Activated naive CD8-positive, alpha-beta T cell treated with anti-CD3 and anti-CD28 coated beads, Interleukin-2, amount 50 U/mL, for 16 hours (primary cell): ENCODE results near the gene TTC36.
"Not testable (repeated sequence)": the region's sequence is repeated elsewhere in the genome, so short reads cannot be mapped to it uniquely, and the experiment has no call there.

ENCODE experiments used
- DNase-seq: peaks from one replicate; pipeline ENCODE4 v3.0.0-alpha.2; 2020; ENCODE audit warnings: low read depth, low spot score

TTC36 gene

DNA sequence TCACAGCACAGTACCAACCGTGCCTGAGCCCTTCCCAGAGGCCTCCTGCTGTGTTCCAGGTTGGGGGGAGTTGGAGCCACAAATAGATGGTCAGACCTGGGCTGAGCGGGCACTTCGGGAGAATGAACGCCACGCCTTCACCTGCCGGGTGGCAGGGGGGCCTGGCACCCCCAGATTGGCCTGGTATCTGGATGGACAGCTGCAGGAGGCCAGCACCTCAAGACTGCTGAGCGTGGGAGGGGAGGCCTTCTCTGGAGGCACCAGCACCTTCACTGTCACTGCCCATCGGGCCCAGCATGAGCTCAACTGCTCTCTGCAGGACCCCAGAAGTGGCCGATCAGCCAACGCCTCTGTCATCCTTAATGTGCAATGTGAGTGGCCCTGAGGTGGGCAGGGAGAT, 4.8 kb downstream of the TTC36 start:
- DNase-seq: no peak

DNA sequence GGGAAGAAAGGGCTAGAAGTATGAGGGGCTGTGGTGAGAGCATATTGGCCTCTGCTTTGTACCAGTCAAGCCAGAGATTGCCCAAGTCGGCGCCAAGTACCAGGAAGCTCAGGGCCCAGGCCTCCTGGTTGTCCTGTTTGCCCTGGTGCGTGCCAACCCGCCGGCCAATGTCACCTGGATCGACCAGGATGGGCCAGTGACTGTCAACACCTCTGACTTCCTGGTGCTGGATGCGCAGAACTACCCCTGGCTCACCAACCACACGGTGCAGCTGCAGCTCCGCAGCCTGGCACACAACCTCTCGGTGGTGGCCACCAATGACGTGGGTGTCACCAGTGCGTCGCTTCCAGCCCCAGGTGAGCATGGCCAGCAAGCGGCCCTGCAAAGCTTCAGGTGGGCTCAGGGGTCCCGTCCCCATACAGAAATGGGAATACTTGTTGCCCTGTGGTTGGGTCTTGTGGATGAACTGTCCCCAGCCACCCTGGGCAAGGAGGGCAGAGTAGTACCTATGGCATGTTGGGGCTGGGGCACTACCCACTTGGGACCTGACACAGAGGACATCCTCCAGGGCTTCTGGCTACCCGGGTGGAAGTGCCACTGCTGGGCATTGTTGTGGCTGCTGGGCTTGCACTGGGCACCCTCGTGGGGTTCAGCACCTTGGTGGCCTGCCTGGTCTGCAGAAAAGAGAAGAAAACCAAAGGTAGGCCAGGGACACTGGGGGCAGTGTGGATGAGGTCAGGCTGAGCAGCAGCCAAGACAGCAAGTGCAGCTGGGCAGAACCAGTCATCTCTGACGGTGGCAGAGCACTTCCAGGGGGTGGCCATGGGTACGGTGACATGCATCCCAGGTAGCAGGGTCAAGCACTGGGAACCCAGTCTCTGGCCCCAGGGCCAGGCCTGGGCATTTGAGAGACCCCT, 5.8 kb downstream of the TTC36 start:
- no peak for DNase-seq

DNA sequence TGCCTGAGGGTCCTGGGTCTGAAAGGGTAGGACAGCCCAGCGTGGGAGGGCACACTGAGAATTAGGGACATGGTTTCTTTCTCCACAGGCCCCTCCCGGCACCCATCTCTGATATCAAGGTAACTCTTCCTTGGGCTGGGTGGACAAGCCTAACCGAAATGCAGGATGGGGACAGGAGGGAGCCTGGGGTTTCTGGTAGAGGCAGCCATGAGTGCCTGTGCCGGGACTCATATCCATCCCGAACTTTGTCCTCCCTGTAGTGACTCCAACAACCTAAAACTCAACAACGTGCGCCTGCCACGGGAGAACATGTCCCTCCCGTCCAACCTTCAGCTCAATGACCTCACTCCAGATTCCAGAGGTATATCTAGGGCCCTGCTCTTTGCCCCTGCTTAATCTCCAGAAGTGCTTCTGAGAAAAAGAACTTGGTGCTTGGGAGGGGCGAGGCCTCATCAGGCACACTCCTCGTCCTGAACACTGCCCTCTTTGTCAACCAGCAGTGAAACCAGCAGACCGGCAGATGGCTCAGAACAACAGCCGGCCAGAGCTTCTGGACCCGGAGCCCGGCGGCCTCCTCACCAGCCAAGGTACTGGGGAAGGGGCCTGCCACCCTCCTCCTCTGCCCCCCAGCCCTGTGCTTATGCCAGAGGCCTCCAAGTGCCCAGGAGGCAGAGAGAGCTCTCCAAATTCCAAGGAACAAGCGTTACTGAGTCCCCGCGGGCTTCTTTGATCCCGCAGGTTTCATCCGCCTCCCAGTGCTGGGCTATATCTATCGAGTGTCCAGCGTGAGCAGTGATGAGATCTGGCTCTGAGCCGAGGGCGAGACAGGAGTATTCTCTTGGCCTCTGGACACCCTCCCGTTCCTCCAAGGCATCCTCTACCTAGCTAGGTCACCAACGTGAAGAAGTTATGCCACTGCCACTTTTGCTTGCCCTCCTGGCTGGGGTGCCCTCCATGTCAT, 6.8 kb downstream of the TTC36 start:
- DNase-seq: no peak

DNA sequence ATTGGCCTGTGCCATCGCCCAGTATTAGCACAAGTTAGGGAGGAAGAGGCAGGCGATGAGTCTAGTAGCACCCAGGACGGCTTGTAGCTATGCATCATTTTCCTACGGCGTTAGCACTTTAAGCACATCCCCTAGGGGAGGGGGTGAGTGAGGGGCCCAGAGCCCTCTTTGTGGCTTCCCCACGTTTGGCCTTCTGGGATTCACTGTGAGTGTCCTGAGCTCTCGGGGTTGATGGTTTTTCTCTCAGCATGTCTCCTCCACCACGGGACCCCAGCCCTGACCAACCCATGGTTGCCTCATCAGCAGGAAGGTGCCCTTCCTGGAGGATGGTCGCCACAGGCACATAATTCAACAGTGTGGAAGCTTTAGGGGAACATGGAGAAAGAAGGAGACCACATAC, 8.0 kb downstream of the TTC36 start:
- no peak for DNase-seq

DNA sequence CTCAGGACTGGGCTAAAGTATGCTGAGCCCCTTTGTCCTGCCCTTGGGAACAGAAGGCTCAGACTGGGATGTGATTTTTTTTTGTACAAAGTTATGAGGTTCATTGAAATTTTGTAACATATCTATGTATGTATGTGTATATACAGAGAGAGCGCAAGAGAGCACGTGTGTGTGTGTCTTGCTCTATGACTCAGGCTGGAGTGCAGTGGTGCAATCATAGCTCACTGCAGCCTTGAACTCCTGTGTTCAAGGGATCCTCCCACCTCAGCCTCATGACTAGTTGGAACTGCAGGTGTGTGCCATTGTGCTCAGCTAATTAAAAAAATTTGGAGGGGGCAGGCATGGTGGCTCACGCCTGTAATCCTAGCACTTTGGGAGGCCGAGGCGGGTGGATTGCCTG, 9.5 kb downstream of the TTC36 start:
- no peak for DNase-seq

DNA sequence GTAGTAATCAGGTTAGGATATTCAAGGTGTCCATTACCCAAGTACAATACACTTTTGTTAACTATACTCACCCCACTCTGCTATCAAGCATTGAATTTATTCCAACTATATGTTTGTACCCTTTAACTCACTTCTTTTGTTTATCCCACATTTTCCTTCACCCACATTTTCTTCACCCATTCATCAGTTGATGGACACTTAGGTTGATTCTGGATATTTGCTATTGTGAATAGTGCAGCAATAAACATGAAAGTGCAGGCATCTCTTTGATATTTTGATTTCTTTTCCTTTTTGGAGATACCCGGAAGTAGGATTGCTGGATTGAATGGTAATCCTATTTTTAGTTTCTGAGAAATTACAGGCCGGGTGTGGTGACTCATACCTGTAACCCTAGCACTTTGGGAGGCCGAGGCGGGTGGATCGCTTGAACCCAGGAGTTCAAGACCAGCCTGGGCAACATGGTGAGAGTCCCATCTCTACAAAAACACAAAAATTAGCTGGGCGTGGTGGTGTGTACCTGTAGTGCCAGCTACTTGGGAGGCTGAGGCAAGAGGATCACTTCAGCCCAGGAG, 10.2 kb downstream of the TTC36 start:
- no peak for DNase-seq

DNA sequence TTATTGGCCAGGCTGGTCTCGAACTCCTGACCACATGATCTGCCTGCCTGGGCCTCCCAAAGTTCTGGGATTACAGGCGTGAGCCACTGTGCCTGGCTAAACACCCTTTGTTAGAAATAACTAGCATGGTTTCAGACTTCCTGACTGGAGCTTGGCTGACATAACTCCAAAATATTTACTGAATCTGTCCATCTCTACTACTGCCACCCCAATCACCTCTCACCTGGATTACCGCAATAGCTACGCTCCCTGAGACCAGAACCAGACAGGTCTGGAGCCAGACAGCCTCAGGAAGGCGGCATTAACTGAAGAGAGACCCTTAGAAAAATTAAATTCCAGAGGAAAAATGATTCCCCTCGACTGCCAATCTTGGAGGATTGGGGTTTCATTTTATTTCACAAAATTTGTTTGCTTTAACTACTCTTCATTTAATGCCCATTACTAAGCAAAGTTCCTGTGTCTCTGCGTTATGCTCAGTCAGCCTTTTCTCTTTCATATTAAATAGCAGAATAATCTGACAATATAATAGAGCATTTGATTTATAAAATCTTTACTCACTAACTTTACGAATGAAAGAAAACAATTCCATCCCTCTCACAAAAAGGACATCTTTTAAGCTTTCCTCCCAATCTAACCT, 16.9 kb downstream of the TTC36 start:
- DNase-seq: no peak

DNA sequence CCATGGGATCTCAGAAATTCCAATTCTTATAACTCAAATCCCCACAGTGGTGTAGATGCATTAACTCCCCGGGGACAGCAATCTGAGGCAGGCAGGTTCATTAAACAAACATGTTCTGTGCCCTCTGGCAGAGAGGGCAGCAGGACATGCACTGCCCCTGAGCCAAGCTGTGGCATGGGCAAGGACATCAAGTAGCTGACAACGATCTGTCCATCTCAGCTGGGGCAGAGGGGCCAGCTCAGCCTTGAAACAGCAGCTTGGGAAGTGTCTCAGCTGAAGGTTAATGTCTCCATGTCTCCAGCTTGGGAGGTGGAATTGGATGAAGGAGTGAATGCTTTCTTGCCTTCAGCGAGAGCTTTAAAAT, 17.4 kb downstream of the TTC36 start:
- no peak for DNase-seq

DNA sequence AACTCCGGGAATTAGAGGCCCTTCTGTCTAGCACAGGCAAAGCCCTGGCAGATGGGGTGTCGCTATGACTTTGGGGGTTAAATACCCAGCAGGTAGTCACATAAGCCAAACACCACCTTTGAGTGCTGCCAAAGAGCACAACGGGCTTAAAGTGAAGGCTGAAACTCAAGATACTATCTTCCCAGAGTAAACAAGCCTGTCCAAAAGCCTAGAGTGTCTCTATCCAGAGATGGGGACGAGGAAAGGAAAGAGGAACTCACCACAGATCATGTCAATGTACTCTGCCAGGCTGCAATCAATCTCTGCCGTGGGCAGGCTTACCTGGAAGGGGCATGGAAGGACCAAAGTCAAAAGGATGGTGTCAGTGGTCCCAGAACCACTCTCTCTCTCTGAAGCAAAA, 18.3 kb downstream of the TTC36 start:
- no peak for DNase-seq

DNA sequence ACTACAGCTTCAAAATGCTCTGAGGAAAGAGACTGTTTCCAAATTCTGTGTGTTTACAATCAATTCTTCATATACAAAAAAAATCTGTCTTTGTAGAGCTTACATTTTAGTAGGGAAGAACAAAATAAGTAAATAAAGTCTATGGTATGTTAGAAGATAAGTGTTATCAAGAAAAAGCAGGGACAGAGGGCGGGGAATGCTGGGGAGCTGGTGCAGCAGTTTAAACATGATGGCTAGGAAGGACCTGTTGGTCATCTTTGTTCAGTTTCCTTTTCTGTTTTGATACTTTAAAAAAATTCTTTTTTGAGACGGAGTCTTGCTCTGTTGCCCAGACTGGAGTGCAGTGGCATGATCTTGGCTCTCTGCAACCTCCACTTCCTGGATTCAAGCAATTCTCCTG, 19.9 kb downstream of the TTC36 start:
- DNase-seq: no peak

DNA sequence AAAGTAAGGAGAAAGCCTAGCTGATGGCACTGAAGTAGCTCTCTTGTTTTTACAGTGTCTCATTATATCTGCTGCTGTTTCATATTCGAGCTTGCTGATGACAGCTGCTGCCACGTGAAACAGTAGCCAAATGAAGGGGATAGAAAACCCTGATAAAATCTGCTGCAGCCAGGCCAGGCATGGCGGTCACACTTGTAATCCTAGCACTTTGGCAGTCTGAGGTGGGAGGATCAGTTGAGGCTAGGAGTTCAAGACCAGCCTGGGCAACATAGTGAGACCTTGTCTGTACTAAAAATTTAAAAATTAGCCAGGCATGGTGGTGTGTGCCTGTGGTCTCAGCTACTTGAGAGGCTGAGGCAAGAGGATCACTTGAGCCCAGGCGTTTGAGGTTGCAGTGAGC, 25.1 kb downstream of the TTC36 start:
- no peak for DNase-seq

DNA sequence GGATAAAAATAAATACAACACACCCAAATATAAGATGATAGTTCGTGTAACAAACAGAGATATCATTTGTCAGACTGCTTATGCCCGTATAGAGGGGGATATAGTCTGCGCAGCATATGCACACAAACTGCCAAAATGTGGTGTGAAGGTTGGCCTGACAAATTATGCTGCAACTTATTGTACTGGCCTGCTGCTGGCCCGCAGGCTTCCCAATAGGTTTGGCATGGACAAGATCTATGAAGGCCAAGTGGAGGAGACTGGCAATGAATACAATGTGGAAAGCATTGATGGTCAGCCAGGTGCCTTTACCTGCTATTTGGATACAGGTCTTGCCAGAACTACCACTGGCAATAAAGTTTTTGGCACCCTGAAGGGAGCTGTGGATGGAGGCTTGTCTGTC, 33.5 kb downstream of the TTC36 start:
- no peak for DNase-seq

DNA sequence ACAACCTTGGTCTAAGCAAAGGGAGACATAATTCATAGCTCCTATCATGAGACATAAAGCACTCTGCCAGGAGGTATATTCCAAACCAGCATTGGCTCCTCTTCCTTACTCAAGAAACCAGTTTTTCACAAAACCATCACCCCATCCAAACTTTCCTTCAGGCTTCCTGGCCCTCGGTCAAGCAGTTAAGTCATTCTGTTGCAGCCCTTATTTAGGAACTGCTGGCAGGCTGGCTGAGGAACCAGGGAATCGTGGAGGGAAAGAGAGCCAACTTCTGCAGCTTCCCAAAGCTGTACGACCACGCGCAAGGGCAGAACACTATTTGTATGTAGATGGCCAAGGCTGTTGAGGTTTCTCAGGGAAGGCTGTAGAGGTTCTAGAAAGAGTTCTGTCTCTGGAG, 37.8 kb downstream of the TTC36 start:
- DNase-seq: no peak

DNA sequence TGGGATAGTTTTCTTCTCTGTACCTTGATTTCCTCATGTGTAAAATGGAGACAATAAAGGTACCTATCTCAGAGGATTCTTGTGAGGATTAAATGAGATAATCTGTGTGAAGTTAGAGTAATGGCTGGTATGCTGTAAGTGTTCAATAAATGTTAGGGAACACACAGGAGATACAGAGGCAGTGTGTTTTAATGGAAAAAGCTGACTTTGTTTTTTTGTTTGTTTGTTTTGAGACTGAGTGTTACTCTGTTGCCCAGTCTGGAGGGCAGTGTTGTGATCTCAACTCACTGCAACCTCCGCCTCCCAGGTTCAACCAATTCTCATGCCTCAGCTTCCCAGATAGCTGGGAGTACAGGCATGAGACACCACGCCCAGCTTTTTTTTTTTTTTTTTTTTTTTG, 42.4 kb downstream of the TTC36 start:
- no peak for DNase-seq

DNA sequence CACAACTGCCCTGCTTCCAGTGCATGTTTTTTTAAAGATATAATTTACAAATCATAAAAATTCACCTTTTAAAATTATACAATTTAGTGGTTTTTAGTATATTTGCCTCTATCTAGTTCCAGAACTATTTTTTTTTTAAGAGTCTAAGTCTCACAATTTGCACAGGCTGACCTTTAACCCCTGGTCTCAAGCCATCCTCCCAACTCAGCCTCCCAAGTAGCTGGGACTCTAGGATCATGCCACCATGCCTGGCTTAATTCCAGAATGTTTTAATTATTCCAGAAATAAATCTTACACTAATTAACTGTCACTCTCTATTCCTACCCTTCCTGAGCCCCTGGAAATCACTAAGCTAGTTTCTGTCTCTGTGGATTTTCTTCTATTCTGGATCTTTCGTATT, 43.5 kb downstream of the TTC36 start:
- DNase-seq: no peak

DNA sequence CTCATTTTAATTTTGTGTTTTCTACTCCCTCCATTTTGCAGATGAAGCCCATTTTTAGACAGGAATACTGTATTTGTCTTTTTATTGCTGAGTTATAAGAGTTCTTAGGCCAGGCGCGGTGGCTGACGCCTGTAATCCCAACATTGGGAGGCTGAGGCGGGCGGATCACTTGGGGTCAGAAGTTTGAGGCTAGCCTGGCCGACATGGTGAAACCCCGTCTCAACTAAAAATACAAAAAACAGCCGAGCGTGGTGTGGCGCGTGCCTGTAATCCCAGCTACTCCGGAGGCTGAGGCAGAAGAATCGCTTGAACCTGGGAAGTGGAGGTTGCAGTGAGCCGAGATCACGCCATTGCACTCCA, 44.4 kb downstream of the TTC36 start:
- DNase-seq: not testable (repeated sequence)

DNA sequence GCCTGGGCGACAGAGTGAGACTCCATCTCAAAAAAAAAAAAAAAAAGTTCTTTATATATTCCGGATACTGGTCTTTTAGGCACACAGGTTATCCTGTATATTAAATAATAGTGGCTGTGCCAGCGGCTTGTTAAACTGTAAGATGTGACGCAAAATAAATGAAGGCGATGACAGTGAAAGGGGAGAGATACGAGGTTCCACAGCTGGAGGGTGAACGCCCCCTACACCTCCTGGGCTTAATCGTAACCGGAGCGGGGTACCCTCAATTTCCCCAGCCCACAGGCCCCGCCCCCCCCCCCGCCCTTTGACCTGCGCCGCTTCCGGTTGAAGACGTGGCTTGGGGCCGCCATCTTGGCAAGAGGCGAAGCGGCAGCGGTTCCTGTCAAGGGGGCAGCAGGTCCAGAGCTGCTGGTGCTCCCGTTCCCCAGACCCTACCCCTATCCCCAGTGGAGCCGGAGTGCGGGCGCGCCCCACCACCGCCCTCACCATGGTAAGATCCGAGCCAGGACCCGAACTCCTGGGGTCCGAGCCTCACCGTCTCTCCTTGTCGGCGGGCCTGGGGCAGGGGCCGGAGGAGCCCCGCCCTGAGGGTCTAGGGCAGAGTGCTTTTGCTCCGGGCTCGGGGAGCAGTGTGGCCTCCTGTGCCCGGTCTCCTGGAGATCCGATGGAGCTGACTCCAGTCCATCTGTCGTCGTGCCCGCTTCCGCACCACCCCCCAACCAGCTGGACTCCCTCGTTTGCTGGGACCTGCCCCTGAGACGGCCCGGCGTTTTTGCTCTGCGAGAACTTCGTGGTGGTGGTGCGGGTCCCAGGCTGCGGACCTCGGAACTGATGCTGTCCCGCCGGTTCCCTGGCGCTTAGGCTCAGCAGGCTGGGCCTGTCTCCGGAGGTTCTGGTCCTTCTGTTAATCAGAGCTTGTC, 45.0 kb downstream of the TTC36 start, which contains the start of gene ARCN1:
Gene ARCN1, plus strand, starts transcription at position 349 of the 920 bp plus-strand sequence. Its CDS starts 139 bp downstream, at position 488.
- peak; percentile 43 for DNase-seq

DNA sequence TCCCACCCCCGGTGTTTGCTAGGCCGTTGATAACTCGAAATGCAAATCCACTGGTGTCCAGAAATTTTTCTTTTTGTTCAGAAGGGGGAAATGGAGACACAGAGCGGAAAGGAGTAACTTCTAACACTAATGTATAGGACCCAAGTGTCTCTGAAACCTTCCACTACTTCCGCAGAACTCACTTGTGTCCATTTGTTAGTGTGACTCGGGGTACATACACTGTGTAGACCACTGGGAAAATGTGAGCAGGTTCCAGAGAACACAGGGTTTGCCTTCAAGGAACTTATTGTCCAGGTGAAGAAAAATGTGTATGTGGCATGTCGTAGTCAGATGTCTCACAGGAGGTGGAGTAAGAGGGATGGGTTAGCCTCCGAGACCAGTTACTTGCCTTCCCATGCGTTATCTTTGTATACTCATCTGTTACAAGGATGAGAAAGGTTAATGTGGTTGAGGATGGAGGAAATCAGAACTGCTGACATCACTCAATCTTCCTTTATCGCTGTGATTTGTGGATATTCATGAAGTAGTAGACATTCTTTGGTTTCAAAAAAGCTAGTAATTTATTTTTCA, 45.8 kb downstream of the TTC36 start:
- no peak for DNase-seq

DNA sequence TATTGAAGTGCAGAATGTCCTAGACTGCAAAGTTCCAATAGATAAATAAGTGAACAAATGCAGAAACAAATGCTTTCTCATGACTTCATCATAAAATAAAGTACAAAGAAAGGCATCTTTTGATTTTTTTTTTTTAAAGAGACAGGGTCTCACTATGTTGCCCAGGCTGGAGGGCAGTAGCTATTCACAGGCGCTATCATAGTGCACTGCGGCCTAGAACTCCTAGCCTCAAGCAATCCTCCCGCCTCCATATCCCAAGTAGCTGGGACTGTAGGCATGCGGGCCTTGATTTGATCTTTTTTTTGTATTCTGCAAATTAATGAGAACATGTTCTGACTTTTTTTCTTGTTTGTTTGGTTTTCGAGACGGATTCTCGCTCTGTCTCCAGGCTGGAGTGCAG, 47.4 kb downstream of the TTC36 start:
- DNase-seq: no peak

DNA sequence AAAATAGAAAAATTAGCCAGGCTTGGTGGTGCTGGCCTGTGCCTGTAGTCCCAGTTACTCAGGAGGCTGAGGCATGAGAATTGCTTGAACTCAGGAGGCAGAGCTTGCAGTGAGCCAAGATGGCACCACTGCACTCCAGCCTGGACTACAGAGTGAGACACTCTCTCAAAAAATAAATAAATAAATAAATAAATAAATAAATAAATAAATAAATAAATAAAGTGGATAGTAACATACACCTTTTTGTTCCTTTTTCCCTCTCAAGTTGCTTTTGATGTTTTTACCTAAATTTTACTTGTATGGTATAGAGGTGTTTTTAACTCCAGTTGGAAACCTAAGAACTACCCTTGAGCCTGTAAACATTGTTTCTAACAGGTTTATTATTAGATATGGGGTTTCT, 50.7 kb downstream of the TTC36 start:
- not testable (repeated sequence) for DNase-seq
